Caco-2 (cell line): ENCODE results near the gene TMEM132D. TPM values are rescaled to one million over a fixed set of nuclear protein-coding genes. Genes with fewer than 3 reads are reported as not detected.

Experiments
- BruUV-seq: library from RNA; stranded (reverse); fragments of 400-500 nt; replicated peaks from 2 replicates; lab custom pipeline; 2021; lab: Mats Ljungman, UMichigan
- CTCF ChIA-PET: fragments of 300-600 bp; sonication (Branson Sonifier 250); formaldehyde crosslinking; loops from one replicate; lab custom pipeline; 2022; ENCODE audit warnings: antibody characterized with exemption; lab: Charles Lee
- POLR2A ChIA-PET: fragments of 300-600 bp; sonication (Branson Sonifier 250); formaldehyde crosslinking; loops from one replicate; lab custom pipeline; 2022; ENCODE audit warnings: antibody characterized with exemption; lab: Charles Lee
- DNase-seq, 2 experiments: peaks; one replicate each; pipeline versions ENCODE4 v3.0.0 to v3.0.0-alpha.2; 2020 to 2022
- H3K27me3 ChIP-seq: replicated peaks from 2 replicates; pipeline ENCODE4 v1.6.0; 2011; ENCODE audit warnings: low read length; ENCODE audit not compliant: control insufficient read depth, insufficient read depth
- H3K36me3 ChIP-seq: 2 replicates; pipeline ENCODE4 v1.5.1; 2011; ENCODE audit warnings: low read length; ENCODE audit not compliant: control insufficient read depth, insufficient read depth
- H3K4me1 ChIP-seq: fragments of 250-450 bp; sonication (Bioruptor Pico); 2 replicates; pipeline ENCODE4 v1.5.1; 2020; ENCODE audit warnings: mild to moderate bottlenecking
- H3K4me3 ChIP-seq: 2 replicates; pipeline ENCODE4 v1.5.1; 2011; ENCODE audit warnings: low read depth, mild to moderate bottlenecking, control low read depth, low read length
- H3K9me3 ChIP-seq: fragments of 250-450 bp; sonication (Bioruptor Pico); 2 replicates; pipeline ENCODE4 v1.5.1; 2020; ENCODE audit warnings: mild to moderate bottlenecking, moderate library complexity
- H3K27ac Mint-ChIP-seq: one replicate; pipeline ENCODE4 v1.8.0; 2022; ENCODE audit warnings: mixed read lengths; ENCODE audit not compliant: unreplicated experiment
- H3K27me3 Mint-ChIP-seq: one replicate; pipeline ENCODE4 v1.8.0; 2022; ENCODE audit warnings: mixed read lengths; ENCODE audit not compliant: insufficient read depth, unreplicated experiment
- H3K36me3 Mint-ChIP-seq: one replicate; pipeline ENCODE4 v1.8.0; 2022; ENCODE audit warnings: mild to moderate bottlenecking, mixed read lengths; ENCODE audit not compliant: insufficient read depth, unreplicated experiment
- H3K4me1 Mint-ChIP-seq: one replicate; pipeline ENCODE4 v1.8.0; 2022; ENCODE audit warnings: low read depth, mixed read lengths; ENCODE audit not compliant: unreplicated experiment
- H3K4me3 Mint-ChIP-seq: one replicate; pipeline ENCODE4 v1.8.0; 2022; ENCODE audit warnings: mild to moderate bottlenecking, moderate library complexity, mixed read lengths; ENCODE audit not compliant: unreplicated experiment
- H3K9me3 Mint-ChIP-seq: one replicate; pipeline ENCODE4 v1.8.0; 2022; ENCODE audit warnings: mixed read lengths; ENCODE audit not compliant: unreplicated experiment
- intact Hi-C: fragments of 100-400 bp; cut with micrococcal nuclease; formaldehyde crosslinking; loops from one replicate; pipeline ENCODE4 v1.10.0; 2022; ENCODE audit not compliant: unreplicated experiment
- total RNA-seq: library from RNA; stranded (reverse); gene quantifications from 2 replicates; pipeline ENCODE4 v1.2.3, GENCODE V29; 2022
- TF ChIP-seq, protein P1 (sequence below), 2 experiments: fragments of 200-600 bp in 1 of 2; IDR thresholded peaks; 1 replicate in 1 of 2; 2 replicates in 1 of 2; pipeline versions ENCODE4 v1.5.1 to v1.8.0; 2011 to 2022; ENCODE audit warnings: antibody characterized with exemption in 1 of 2, control low read depth in 1 of 2, inconsistent platforms in 1 of 2, low read depth in 1 of 2, low read length in 1 of 2, mild to moderate bottlenecking in 1 of 2, moderate library complexity in 1 of 2; ENCODE audit not compliant: insufficient read depth in 1 of 2, severe bottlenecking in 1 of 2, unreplicated experiment in 1 of 2

TMEM132D gene
- total RNA-seq, 1 experiment from 2014 or later: not detected

DNA sequence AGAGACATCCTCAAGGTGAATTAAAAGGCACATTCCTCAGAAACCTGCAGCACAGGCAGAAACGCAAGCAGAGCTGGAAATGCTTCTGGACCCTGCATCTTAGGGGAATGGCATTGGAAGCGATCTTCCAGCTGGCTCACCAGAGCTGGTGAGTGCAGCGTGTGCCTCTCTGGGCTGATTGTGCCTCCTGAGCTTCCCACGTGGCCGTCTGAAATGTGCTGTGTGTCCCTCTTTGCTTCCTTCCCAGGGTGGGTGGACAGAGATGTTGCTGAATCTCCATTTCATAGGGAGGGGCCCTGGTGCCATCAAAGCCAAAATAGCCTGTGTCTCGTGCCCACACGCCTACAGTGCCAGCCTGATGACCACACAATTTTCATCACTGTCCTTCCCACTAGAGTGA lies 34.3 kb upstream of the TMEM132D start:
- H3K4me1 ChIP-seq: no peaks in the 10 kb centered on the region
- Mint-ChIP-seq H3K4me1 (no peaks in the 10 kb centered on the region), H3K27me3 (peaks cover 9% of the 10 kb centered on the region), H3K4me3 (no peak overlapping the region), H3K36me3 (no peaks in the 10 kb centered on the region), H3K27ac (no peak overlapping the region), H3K9me3 (no peaks in the 10 kb centered on the region)
- H3K27me3 ChIP-seq: no peaks in the 10 kb centered on the region
- ChIA-PET CTCF (no interaction called here), POLR2A (no interaction called here)
- no peak overlapping the region for H3K4me3 ChIP-seq
- no peak for DNase-seq
- no peaks in the 10 kb centered on the region for H3K36me3 ChIP-seq
- H3K9me3 ChIP-seq: no peaks in the 10 kb centered on the region
- no TSS peak for BruUV-seq
- TF ChIP-seq, protein P1, sequence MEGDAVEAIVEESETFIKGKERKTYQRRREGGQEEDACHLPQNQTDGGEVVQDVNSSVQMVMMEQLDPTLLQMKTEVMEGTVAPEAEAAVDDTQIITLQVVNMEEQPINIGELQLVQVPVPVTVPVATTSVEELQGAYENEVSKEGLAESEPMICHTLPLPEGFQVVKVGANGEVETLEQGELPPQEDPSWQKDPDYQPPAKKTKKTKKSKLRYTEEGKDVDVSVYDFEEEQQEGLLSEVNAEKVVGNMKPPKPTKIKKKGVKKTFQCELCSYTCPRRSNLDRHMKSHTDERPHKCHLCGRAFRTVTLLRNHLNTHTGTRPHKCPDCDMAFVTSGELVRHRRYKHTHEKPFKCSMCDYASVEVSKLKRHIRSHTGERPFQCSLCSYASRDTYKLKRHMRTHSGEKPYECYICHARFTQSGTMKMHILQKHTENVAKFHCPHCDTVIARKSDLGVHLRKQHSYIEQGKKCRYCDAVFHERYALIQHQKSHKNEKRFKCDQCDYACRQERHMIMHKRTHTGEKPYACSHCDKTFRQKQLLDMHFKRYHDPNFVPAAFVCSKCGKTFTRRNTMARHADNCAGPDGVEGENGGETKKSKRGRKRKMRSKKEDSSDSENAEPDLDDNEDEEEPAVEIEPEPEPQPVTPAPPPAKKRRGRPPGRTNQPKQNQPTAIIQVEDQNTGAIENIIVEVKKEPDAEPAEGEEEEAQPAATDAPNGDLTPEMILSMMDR (IDR thresholded peaks at IDR 0.05; ENCODE audit: insufficient read depth in 1 of 2, low read depth in 1 of 2, low read length in 1 of 2, severe bottlenecking in 1 of 2, unreplicated experiment in 1 of 2): no peak
- intact Hi-C loops: no loop called here

GRCh38 chr12:129937426-129937825 lies 33.6 kb upstream of the TMEM132D start:
- CTCF ChIA-PET: no interaction called here
- Histone ChIP-seq H3K27me3 (no peaks in the 10 kb centered on the region), H3K36me3 (no peaks in the 10 kb centered on the region), H3K4me1 (no peaks in the 10 kb centered on the region), H3K9me3 (no peaks in the 10 kb centered on the region), H3K4me3 (no peak overlapping the region)
- intact Hi-C loops: no loop called here
- H3K4me1 Mint-ChIP-seq: no peaks in the 10 kb centered on the region
- peaks cover 6% of the 10 kb centered on the region for H3K27me3 Mint-ChIP-seq
- H3K27ac Mint-ChIP-seq: no peak overlapping the region
- H3K4me3 Mint-ChIP-seq: no peak overlapping the region
- H3K9me3 Mint-ChIP-seq: no peaks in the 10 kb centered on the region
- no peak for DNase-seq
- BruUV-seq: no TSS peak
- POLR2A ChIA-PET: no interaction called here
- TF ChIP-seq, protein P1 (IDR thresholded peaks at IDR 0.05; ENCODE audit: insufficient read depth in 1 of 2, low read depth in 1 of 2, low read length in 1 of 2, severe bottlenecking in 1 of 2, unreplicated experiment in 1 of 2): no peak
- no peaks in the 10 kb centered on the region for H3K36me3 Mint-ChIP-seq

DNA sequence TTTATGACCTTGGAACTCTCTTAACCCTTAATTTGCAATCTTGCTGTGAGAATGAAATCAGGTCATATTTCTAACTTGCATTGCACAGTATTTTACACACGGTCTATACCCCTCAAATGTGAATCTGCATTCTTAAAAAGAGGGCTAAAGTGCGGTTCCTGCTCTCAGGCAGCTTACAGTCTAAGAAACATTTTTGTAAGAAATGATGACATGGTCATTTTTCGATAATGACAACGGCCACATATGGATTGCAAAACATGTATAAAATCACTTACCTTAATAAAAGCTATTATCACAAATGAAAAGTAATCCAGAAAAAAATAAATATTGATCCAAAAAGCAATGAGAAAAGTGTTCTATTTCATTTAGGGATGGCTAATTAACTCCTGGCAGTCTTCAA lies 24.8 kb upstream of the TMEM132D start:
- TF ChIP-seq, protein P1 (IDR thresholded peaks at IDR 0.05; ENCODE audit: insufficient read depth in 1 of 2, low read depth in 1 of 2, low read length in 1 of 2, severe bottlenecking in 1 of 2, unreplicated experiment in 1 of 2): no peak
- no peak overlapping the region for H3K4me3 ChIP-seq
- H3K9me3 Mint-ChIP-seq: peaks cover 9% of the 10 kb centered on the region
- H3K4me1 Mint-ChIP-seq: no peaks in the 10 kb centered on the region
- peaks cover 4% of the 10 kb centered on the region for H3K27me3 Mint-ChIP-seq
- no peak overlapping the region for H3K4me3 Mint-ChIP-seq
- intact Hi-C loops: no loop called here
- H3K36me3 Mint-ChIP-seq: no peaks in the 10 kb centered on the region
- no peak overlapping the region for H3K27ac Mint-ChIP-seq
- H3K36me3 ChIP-seq: no peaks in the 10 kb centered on the region
- ChIA-PET CTCF (no interaction called here), POLR2A (no interaction called here)
- H3K4me1 ChIP-seq: no peaks in the 10 kb centered on the region
- no peaks in the 10 kb centered on the region for H3K27me3 ChIP-seq
- no peak for DNase-seq
- BruUV-seq: no TSS peak
- no peaks in the 10 kb centered on the region; the same call in 1 of the 2 replicates for H3K9me3 ChIP-seq
